ENCODE results near the gene PARVB.

DNA sequence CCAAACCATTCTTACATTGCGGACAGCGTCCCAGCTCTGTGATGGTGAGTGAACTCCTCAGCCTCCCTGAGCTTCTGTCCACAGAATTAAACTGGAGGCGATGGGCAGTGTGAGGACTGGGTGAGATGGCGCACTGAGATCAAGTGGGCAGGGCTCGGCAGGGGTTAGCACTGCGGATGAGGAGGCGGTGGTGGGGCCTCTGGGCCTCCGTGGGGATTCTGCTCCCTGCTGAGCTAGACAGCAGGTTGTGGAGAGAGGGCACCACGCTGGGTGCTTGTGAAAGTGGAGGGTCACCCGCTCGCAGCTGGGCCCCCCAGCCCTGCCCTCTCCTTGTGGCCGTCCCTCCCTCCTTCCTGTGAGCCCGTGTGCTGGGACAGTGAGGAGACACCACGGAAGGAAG is 131.0 kb downstream of the PARVB start:
- TF ChIP-seq, protein P1, sequence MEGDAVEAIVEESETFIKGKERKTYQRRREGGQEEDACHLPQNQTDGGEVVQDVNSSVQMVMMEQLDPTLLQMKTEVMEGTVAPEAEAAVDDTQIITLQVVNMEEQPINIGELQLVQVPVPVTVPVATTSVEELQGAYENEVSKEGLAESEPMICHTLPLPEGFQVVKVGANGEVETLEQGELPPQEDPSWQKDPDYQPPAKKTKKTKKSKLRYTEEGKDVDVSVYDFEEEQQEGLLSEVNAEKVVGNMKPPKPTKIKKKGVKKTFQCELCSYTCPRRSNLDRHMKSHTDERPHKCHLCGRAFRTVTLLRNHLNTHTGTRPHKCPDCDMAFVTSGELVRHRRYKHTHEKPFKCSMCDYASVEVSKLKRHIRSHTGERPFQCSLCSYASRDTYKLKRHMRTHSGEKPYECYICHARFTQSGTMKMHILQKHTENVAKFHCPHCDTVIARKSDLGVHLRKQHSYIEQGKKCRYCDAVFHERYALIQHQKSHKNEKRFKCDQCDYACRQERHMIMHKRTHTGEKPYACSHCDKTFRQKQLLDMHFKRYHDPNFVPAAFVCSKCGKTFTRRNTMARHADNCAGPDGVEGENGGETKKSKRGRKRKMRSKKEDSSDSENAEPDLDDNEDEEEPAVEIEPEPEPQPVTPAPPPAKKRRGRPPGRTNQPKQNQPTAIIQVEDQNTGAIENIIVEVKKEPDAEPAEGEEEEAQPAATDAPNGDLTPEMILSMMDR (IDR thresholded peaks at IDR 0.05) = no peak
- TF ChIP-seq POLR2A (IDR thresholded peaks at IDR 0.05) = no peak

Measured in uterus (tissue), 2 donors.